BE2C (cell line): ENCODE data around the gene CCL16.

Experiments used
- DNase-seq: peaks from one replicate; pipeline ENCODE4 v3.0.0-alpha.2; 2020
- H3K27me3 ChIP-seq: fragments of 250-450 bp; sonication (Bioruptor Pico); 2 replicates; pipeline ENCODE4 v1.5.1; 2020; ENCODE audit warnings: mild to moderate bottlenecking
- H3K36me3 ChIP-seq: fragments of 250-450 bp; sonication (Bioruptor Pico); 2 replicates; pipeline ENCODE4 v1.5.1; 2020; ENCODE audit warnings: mild to moderate bottlenecking
- H3K4me1 ChIP-seq: fragments of 250-450 bp; sonication (Bioruptor Pico); 2 replicates; pipeline ENCODE4 v1.5.1; 2020
- H3K4me3 ChIP-seq: 2 replicates; pipeline ENCODE4 v1.5.1; 2011; ENCODE audit warnings: low read depth, low read length
- H3K9me3 ChIP-seq: fragments of 250-450 bp; sonication (Bioruptor Pico); 2 replicates; pipeline ENCODE4 v1.5.1; 2020
- TF ChIP-seq, protein P1 (sequence below): IDR thresholded peaks from 2 replicates; pipeline ENCODE4 v1.5.1; 2012; ENCODE audit warnings: mild to moderate bottlenecking, low read depth, low read length

CCL16 gene

DNA sequence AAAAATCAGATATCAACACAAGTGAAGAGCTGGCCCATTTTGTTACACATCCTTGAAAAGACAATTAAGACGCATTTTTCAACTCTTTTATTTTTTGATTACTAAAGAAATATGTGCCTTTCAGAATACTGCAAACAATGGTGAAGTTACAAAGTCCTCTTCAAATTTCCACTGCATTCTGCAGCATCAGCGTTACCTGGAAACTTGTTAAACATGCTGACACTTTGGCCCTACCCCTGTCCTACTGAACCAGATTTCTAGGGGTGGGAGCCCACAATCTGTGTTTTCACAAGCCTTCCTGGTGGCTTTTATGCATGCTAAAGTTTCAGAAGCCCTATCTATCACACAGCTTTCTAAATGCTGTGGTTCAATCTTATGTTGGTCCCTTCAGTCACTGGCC, 9.8 kb upstream of the CCL16 start:
- Histone ChIP-seq H3K36me3 (no peaks in the 10 kb centered on the region), H3K9me3 (no peaks in the 10 kb centered on the region), H3K4me3 (no peak overlapping the region), H3K27me3 (peaks cover 14% of the 10 kb centered on the region), H3K4me1 (no peaks in the 10 kb centered on the region)
- no peak for DNase-seq
- TF ChIP-seq, protein P1, sequence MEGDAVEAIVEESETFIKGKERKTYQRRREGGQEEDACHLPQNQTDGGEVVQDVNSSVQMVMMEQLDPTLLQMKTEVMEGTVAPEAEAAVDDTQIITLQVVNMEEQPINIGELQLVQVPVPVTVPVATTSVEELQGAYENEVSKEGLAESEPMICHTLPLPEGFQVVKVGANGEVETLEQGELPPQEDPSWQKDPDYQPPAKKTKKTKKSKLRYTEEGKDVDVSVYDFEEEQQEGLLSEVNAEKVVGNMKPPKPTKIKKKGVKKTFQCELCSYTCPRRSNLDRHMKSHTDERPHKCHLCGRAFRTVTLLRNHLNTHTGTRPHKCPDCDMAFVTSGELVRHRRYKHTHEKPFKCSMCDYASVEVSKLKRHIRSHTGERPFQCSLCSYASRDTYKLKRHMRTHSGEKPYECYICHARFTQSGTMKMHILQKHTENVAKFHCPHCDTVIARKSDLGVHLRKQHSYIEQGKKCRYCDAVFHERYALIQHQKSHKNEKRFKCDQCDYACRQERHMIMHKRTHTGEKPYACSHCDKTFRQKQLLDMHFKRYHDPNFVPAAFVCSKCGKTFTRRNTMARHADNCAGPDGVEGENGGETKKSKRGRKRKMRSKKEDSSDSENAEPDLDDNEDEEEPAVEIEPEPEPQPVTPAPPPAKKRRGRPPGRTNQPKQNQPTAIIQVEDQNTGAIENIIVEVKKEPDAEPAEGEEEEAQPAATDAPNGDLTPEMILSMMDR: no peak

DNA sequence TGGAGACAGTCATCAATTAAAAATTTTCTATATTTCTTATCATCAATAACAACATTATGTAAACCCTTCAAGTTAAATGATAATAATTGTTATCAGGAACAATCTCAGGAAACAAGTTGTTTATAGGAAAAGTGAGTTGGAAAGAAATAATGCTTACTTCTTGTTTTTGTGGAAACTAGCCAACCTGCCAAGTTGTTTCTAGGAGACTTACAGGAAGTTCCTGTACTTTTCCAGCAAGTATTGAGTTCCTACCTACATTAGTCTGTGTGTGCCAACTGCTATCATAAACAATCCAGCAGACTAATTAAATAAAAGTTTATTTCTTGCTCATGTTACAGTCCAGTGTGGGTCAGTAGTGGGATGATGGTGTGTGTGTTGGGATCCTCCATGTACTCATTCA, 6.9 kb upstream of the CCL16 start:
- H3K36me3 ChIP-seq: no peaks in the 10 kb centered on the region
- H3K27me3 ChIP-seq: peaks cover 14% of the 10 kb centered on the region
- H3K9me3 ChIP-seq: no peaks in the 10 kb centered on the region
- H3K4me3 ChIP-seq: no peak overlapping the region
- TF ChIP-seq, protein P1: no peak
- DNase-seq: no peak
- no peaks in the 10 kb centered on the region for H3K4me1 ChIP-seq

DNA sequence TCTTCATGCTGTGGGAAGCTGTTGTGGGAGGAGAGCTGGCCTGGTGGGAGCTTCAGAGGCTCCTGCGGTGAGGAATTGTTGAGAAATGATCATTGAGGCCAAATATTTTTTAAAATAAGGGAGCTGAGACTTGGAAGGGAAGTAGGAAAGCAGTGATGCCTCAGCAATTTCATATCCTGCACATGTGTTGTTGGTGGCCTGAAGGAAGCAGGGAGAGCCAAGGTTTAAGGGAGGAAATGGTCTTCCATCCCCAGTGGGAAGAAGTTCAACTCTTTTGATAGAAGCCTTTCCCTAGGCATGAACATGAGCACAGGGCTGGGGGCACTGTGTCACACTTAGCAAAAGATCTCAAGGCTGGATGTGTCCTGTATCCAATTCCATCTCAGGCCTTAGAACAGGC, 5.3 kb upstream of the CCL16 start, which contains the start of gene CCL14:
Gene CCL14 (minus strand): TSS at position 87 of the 400 bp plus-strand sequence. CDS start 80 bp downstream, at position 7.
- TF ChIP-seq, protein P1: no peak
- no peak within 1 kb of the TSS for H3K4me3 ChIP-seq
- H3K4me1 ChIP-seq: no peaks in the 10 kb centered on the region
- no peaks in the 10 kb centered on the region for H3K36me3 ChIP-seq
- peaks cover 8% of the 10 kb centered on the region for H3K27me3 ChIP-seq
- no peaks in the 10 kb centered on the region for H3K9me3 ChIP-seq
- no peak for DNase-seq

DNA sequence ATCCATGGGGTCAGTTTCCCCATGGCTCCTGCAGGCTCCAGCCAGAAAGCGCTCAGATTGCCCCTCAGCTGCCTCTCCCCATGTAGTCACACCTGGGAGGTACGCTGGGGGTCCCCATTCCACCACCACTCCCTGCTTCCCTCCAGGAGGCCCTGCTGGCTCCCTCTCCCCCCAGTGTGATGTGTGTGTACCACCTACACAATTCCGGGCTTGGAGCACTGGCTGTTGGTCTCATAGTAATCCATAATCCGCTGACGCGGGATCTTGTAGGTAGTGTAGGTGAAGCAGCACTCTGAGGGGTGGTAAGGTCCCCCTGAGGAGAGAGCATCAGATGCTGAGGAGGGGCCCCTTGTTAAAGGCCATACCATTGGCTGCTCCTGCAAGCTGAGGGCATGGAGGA, 2.8 kb upstream of the CCL16 start:
- Histone ChIP-seq H3K27me3 (peaks cover 22% of the 10 kb centered on the region), H3K9me3 (no peaks in the 10 kb centered on the region), H3K4me1 (no peaks in the 10 kb centered on the region), H3K4me3 (no peak overlapping the region), H3K36me3 (no peaks in the 10 kb centered on the region)
- no peak for DNase-seq
- TF ChIP-seq, protein P1: no peak

DNA sequence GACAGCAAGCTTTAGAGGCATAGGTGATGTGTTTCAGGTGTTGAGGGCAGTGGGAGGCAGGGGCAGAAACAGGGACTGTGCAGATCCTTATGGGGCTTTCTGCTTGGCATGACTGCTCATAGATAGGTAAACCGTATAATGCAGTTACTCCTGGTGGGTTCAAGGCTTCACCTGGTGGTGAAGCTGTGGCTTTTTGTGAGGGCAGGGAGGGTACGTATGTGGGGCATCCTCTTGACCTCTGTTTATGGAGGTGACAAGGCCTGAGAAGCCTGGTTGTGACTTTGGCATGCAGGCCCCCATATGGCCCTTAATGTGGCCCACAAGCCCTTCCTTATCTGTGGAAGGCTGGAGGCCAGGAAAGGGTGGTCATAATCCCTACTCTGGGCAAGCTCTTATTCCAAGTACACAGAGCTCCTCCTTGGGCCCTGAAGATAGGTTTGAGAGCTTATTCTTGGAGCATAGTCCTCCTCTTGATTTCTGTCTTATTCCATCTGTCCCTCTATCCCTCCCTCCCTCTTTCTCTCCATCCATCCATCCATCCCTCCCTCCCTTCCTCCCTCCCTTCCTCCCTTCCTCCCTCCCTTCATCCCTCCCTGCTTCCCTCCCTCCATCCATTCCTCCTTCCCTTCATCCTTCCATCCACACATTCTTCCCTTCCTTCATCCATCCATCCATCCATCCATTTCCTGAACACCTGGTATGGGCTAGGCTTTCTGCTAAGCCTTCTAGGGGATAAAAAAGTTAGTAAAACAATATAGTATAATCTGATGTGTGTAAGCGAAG, 1.3 kb upstream of the CCL16 start:
- H3K9me3 ChIP-seq: no peaks in the 10 kb centered on the region
- TF ChIP-seq, protein P1: no peak
- H3K4me3 ChIP-seq: no peak overlapping the region
- no peaks in the 10 kb centered on the region for H3K36me3 ChIP-seq
- peaks cover 26% of the 10 kb centered on the region for H3K27me3 ChIP-seq
- no peaks in the 10 kb centered on the region for H3K4me1 ChIP-seq
- DNase-seq: no peak

DNA sequence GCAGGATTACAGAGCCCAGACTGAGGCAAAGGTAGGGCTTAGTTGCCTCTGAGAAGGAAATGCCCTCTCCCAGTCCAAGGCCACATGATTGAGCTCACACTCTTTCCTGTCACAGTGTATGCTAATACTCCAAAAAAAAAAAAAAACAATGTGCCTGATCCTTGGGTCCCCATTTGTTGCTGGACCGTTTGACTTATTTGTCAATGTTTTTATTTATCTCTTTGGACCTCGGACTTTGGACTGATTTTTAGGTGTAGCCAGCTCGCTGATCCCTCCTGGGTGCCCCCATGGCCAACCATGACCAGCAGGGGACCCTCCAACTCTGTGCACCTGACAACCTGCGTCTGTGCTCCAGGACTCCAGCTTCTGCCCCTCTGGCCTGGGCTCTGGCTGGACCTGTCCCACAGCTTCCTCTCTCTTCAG, 622 bp upstream of the CCL16 start:
- H3K4me3 ChIP-seq: no peak overlapping the region
- no peaks in the 10 kb centered on the region for H3K4me1 ChIP-seq
- H3K9me3 ChIP-seq: no peaks in the 10 kb centered on the region
- TF ChIP-seq, protein P1: peak; percentile 8; the same call in 1 of the 2 replicates
- H3K36me3 ChIP-seq: no peaks in the 10 kb centered on the region
- H3K27me3 ChIP-seq: peaks cover 26% of the 10 kb centered on the region
- no peak for DNase-seq
